DMS153 treated with DMSO at 0.1 percent for 48 hours (cell line): Measurements from ENCODE around the gene AZI2.

Experiments used
- DNase-seq: peaks from one replicate; lab custom pipeline; 2025; ENCODE audit not compliant: unreplicated experiment; lab: John Stamatoyannopoulos, UW

The AZI2 gene, protein sequence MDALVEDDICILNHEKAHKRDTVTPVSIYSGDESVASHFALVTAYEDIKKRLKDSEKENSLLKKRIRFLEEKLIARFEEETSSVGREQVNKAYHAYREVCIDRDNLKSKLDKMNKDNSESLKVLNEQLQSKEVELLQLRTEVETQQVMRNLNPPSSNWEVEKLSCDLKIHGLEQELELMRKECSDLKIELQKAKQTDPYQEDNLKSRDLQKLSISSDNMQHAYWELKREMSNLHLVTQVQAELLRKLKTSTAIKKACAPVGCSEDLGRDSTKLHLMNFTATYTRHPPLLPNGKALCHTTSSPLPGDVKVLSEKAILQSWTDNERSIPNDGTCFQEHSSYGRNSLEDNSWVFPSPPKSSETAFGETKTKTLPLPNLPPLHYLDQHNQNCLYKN

DNA sequence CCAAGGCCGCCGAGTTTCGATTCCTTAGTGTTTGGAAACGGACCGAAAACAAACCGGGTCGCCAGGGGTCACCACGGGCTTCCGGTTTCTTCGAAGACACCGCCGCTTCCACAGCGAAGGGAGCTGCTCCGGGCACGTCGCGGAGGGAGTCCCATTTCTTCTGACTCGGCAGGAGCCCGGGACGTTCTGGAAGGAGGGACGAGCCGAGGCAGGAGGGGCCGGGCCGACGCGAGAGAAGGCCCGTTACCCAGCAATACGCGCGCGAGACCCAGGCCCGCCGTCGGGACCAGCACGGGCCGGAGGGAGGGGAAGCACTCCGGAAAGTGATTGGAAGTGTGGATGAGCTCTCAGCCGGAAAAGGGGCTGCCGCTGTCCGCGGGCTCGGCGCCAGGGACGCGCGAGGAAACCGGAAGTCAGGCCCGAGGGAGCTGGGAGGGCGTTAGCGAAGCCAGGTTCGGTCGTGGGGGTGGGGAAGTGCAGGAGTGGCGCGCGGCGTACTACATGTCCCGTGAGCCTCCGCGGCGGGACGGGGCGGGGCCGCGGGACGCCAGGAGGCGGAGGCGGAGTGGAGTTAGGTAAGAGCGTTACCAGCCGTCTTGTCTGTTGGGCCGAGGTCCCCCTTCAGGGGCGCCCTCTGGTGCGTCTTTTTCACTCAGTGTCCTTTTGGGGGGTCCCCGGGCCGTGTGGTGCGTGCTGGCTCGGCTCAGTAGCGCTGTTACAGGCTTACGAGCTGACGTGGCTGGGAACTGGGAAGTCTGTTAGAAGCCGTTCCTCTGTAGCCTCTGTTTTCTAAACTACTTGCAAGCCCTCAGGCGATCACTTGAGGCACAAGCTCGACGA is at the start of gene AZI2, which contains the start of gene ZCWPW2:
Gene AZI2, minus strand, starts transcription at position 196 of the 840 bp plus-strand sequence. CDS start 8,207 bp downstream, outside the sequence.
Gene ZCWPW2, plus strand, starts transcription at position 93 of the 840 bp plus-strand sequence. CDS start 64,348 bp downstream, outside the sequence.
- peak; percentile 38 for DNase-seq

GRCh38 chr3:28388978-28389377 is 40.4 kb upstream of the AZI2 start:
- DNase-seq, result no peak

GRCh38 chr3:28386049-28386448 is 37.4 kb upstream of the AZI2 start:
- DNase-seq, result no peak

- no peak for DNase-seq
Observed at GRCh38 chr3:28376424-28376823, 27.8 kb upstream of the AZI2 start.

GRCh38 chr3:28349469-28350000 is 911 bp upstream of the AZI2 start:
- no peak for DNase-seq

DNA sequence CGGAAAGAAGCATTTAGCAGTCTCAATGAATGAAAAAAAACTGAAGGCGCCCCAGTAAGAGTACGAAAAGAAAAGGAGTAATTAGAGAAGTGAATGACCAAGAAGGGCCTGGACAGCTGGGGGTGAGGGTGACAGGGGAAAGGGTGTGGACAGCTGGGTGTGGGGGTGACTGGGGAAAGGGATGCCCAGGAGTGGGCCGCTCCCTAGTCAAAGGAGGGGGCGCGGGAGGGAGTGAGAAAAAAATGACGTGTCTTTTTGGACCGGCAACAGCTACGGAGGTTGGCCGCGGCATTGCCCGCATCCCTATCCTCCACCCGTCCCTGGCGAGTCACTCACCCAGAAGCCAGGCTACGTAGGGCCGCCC is 377 bp downstream of the AZI2 start:
- DNase-seq, result no peak

DNA sequence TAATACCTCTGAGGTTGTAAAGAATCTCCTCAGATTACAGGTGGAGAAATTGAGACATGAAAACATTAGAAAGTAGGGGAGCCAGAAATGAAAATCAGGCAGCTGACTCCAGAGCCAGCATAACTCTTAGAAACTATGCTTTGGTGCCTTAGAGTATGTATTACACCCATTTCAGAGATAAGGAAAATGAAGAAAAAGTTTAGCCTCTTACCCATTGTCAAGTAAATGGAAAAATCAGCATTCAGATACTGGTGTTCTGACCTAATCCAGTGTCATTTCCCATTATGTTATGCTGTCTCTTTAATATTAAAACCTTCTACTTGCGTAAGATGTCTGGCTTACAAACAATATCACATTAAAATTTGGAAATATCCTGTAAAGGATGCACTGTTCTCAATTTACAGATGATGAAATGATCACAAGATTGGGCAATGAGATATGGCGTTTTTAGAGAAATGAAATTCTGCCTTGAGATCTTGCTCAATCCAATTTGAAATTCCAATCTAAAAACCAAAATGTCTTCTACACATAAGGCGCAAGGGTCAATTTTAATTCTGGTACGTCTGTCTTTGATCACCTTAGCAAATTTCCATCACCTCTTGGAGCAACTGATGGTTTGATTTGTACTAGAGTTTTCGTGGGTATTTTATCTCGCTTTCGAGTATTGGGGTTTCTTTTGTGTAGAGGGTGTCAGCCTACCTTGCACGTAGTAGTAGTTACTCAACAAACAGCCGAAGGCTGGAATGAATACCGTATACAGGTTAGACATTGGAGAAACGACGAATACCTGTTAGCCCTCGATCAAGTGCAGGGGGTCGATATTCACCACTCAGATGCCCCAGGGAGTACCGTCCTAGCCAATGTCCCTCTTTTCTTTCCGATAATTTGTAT is 1.0 kb downstream of the AZI2 start:
- DNase-seq, result no peak

GRCh38 chr3:28345690-28346089 is 2.9 kb downstream of the AZI2 start:
- no peak for DNase-seq

GRCh38 chr3:28343144-28343543 is 5.5 kb downstream of the AZI2 start:
- no peak for DNase-seq

DNA sequence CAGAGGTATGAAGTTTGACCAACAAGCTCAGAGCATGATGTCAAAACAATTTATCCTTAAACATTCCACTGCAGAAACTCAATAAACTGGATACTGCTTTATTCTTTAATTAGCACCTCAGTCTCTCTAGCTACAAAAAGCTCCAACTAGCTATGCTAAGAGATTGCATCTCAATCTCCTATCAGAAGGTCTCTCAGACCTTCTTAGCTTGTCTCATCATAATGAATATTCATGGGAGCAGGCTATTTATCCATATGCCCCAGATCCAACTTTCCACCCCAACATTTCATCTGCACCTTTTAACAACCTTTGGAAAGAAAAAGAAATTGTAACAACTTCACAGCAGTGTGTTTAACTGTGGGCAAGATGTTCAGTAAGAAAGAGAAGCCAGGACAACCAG is 11.4 kb downstream of the AZI2 start:
- DNase-seq, result no peak

- DNase-seq, result no peak
Observed at GRCh38 chr3:28335246-28335645, 13.4 kb downstream of the AZI2 start.

- DNase-seq, result no peak
Observed at GRCh38 chr3:28334552-28334951, 14.1 kb downstream of the AZI2 start.

DNA sequence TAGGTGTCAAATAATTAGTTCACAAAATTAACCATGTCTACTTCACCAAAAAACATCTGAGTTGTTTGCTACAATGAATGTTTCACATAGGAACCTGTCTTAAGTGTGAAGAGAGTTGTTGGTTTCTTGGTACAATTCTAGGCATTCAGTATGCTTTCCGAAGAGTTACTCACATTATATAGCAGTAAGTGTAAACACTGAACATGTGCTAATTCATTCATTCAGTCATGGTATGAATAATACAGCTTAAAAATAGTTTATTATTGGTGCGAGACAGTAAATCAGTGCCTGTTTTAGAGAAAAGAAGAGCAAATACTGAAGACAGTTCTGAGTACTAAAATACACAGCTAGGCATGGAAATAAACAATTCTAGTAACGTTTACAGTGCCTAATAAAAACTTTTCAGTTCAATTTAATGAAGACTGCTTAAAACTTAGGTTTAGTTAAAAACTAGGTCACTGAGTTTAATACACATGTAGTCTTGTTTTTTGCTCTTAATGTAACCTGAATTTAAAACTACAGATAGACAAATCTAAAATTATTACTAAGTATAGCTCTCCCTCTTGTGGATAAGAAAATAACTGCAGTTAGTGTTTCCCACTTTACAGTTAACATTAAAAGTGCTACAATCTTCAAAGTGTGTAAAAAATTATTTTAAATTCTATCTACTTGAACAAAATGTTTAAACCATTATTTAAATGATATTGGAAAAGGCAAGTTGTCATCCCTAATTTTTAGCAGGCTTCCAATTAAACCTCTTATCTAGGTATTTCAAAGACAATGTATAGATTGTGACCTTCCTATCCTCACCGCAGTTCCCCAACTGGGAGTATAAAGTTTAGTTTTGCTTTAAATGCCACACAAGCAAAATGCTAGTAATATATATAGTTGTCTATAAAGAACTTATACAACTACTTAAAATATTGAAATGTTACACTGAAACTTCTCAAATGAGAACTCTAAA is 20.2 kb downstream of the AZI2 start:
- DNase-seq, result no peak

GRCh38 chr3:28326458-28326926 is 22.1 kb downstream of the AZI2 start:
- no peak for DNase-seq

- no peak for DNase-seq
Observed at GRCh38 chr3:28322464-28322863, 26.2 kb downstream of the AZI2 start.

GRCh38 chr3:28320981-28321380 is 27.6 kb downstream of the AZI2 start:
- DNase-seq, result no peak

DNA sequence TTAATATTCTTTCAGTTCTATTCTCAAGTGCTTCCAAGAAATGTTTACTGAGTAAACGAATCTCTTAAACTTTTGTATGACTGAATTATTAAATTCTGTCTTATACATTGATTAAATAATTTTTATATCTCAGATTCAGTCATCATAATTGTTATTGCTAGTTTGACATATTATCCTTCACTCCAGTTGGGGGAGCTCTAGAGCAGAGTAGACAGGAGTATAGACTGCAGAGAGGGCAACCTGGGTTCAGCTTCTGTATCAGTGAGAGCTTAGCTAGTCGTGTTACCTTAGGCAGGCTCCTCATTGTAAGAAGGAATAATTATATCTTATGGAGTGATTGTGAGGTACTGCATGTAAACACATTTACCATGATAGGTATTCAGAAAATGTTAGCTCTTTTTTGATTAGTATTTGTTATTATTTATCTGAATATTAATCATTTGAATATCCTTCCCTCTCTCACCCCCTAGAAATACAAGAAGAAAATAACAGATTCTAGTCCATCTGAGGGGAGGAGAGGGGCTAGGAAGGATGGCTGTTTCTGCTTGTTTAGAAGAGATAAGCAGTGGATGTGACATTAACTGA is 31.1 kb downstream of the AZI2 start:
- DNase-seq, result no peak

DNA sequence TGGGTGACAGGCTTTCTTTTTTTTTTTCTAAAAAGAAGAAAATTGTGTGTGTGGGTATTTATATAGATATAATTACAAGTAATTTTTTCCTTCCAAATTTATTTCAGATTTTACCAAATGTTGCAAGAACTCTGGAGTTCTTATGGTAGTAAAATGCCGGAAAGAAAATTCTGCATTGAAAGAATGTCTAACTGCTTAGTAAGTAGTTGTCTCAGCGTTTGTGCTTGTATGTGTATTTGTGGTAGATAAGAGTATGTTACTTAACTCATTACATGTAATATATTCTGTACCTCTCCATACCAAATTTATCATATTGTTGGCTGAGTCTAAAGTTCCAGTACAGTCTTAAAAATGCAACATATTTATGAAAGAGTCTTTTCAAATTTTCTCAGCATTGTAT is 32.4 kb downstream of the AZI2 start:
- DNase-seq, result no peak

- no peak for DNase-seq
Observed at GRCh38 chr3:28315711-28316110, 32.9 kb downstream of the AZI2 start.
